COR-L47 (cell line): ENCODE data around the gene ADGRE3.
"Not testable (repeated sequence)": the region's sequence is repeated elsewhere in the genome, so short reads cannot be mapped to it uniquely, and the experiment has no call there.

Source experiments
- DNase-seq: peaks from one replicate; lab custom pipeline; 2025; lab: John Stamatoyannopoulos, UW

ADGRE3 gene

GRCh38 chr19:14661372-14661924, 13.2 kb downstream of the ADGRE3 start:
- no peak for DNase-seq

DNA sequence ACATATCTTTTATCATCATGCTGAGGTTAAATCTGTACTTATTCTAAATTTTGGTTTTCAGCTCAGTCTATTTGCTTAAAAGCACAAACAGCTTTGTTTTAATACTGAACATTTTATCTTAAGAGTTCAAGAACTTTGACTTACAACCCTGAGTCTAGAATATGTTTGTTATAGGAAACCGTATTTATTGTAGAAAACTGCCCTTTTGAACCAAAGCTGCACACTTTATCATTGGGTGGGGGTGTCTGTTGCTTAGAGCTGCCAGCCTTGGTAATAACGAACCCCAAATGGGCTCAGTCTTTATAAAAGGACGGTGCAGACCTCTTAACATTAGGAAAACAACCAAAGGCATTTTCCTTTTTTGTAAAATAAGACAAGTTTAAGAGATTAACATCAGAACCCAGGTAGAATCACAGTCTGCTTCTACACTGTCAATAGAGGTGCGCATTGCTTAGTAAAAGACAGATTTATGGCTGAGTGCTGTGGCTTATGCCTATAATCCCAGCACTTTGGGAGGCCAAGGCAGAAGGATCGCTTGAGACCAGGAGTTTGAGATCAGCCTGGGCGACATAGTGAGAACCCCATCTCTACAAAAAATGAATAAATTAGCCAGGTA, 14.7 kb downstream of the ADGRE3 start:
- no peak for DNase-seq

- DNase-seq: no peak
Observed at GRCh38 chr19:14655726-14656125, 18.9 kb downstream of the ADGRE3 start.

DNA sequence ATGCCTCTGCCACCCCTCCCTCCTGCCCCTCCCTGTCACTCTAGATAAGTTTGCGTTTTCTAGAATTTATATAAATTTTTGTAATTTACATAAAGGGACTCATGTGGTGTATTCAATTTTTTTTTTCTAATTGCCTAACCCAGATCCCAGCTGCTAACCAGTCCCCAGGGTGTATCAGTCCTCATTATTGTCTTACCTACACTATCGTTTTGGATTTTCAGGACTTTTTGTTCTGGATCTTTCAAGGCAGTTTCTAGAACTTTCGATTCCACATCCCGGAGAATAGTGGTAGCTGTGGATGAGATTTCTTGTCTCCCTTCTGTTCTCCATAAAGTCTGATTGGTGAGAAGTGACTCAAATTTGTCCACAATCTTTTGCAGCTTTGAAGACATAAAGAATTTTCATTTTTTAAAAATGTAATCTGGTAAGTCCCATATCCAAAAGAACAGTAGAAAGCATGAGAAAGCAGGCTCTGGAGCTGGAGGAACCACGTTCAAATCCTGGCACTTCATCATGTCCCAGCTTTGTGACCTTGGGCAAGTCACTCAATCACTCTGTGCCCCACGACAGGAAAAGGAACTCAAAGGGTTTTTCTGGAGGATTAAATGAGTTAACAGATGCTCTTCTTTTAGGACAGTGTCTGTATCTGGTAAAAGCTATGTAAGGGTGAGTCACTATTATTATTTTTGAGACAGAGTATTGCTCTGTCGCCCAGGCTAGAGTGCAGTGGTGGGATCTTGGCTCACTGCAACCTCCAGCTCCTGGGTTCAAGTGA, 19.7 kb downstream of the ADGRE3 start:
- DNase-seq: no peak

GRCh38 chr19:14650161-14650560, 24.5 kb downstream of the ADGRE3 start:
- DNase-seq: no peak

- DNase-seq: no peak
Observed at GRCh38 chr19:14649020-14649419, 25.6 kb downstream of the ADGRE3 start.

- DNase-seq: no peak
Observed at GRCh38 chr19:14648506-14648905, 26.1 kb downstream of the ADGRE3 start.

DNA sequence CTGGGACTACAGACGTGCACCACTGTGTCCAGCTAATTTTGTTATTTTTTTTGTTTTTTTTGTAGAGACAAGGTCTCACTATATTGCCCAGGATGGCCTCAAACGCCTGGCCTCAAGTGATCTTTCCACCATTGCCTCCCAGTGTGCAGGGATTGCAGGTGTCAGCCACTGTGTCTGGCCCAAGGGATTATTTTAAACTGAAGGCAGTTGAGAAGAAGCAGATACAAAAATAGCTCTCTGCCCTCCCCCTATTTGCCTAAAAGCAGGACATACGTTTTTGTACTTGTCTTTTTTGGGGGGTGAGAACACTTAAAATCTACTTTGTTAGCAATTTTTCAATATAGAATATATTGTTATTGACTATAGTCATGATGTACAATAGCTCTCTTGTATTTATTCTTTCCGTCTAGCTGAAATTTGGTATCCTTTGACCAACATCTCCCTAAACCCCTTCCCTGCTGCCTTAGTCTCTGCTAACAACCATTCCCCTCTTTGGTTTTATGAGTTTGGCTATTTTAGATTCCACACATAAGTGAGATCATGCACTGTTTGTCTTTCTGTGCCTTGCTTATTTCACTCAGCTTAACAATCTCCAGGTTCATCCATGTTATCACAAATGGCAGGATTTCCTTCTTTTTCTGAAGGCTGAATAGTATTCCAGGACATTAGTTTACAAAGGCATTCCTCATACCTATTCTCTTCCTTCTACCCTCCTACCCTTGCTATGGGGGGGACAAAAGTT, 34.9 kb downstream of the ADGRE3 start:
- no peak for DNase-seq

DNA sequence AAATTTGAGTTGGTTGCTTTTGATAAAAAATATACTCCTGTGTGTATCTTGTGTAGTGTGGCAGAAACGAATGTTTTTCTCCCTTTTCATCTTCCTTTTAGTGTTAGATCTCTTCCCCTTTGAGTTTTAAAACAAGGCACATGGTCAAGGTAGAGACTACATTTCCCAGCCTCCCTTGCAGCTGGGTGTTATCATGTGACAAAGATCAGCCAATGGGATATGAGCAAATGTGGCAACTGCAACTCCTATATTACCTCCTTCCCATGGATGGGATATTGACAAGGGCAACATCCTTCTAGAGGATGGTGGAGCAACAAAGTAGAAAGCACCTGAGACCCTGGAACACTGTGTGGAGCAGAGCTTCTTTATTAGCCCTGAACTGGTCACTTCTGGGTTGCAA, 42.4 kb downstream of the ADGRE3 start:
- no peak for DNase-seq

DNA sequence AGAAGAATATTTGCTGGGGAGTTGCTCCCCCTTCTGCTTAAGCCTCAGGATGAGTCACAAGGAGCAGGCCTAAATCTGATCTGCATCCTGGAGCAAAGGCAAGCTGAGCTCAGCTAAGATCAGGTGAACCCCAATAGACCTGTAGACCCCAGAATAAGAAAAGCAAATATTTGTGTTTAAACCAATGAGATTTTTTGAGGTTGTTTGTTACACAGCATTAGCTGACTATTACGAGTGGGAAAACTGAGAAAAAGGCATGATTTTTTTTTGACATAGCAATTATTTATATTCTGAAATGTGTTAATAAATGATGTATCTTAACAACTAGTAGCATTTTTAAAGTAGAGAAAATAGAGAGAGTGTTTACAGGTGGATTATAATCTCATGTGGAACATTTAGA, 45.1 kb downstream of the ADGRE3 start:
- DNase-seq: no peak

- DNase-seq: not testable (repeated sequence)
Observed at GRCh38 chr19:14624491-14624890, 50.2 kb downstream of the ADGRE3 start.

- no peak for DNase-seq
Observed at GRCh38 chr19:14619404-14619803, 55.2 kb downstream of the ADGRE3 start.

GRCh38 chr19:14616407-14616806, 58.2 kb downstream of the ADGRE3 start:
- no peak for DNase-seq

DNA sequence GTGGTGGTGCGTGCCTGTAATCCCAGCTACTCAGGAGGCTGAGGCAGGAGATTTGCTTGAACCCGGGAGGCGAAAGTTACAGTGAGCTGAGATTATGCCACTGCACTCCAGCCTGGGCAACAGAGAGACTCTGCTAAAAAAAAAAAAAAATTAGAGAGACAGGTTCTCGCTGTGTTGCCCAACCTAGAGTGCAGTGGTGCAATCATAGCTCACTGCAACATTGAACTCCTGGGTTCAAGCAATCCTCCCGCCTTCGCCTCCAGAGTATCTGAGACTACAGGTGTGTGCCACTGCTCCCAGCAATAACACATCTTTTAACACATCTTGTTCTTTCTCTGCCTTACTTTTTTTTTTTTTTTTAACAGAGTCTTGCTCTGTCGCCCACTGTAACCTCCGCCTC, 59.0 kb downstream of the ADGRE3 start:
- DNase-seq: no peak

DNA sequence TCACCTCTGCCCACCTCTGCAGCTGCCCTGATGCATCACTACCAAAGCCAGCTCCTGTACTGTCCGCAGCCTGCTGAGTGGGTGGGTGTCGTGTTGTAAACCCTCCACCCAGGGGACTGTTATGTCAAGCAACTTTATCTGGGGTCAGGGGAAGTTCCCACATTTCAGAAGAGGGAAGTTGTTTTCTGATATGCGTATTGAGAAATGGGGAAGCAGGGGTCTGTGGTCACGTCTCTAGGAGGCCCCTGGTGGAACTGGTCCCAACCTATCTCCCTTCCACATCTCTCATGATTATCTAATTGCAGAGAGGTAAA, 60.6 kb downstream of the ADGRE3 start:
- no peak for DNase-seq

DNA sequence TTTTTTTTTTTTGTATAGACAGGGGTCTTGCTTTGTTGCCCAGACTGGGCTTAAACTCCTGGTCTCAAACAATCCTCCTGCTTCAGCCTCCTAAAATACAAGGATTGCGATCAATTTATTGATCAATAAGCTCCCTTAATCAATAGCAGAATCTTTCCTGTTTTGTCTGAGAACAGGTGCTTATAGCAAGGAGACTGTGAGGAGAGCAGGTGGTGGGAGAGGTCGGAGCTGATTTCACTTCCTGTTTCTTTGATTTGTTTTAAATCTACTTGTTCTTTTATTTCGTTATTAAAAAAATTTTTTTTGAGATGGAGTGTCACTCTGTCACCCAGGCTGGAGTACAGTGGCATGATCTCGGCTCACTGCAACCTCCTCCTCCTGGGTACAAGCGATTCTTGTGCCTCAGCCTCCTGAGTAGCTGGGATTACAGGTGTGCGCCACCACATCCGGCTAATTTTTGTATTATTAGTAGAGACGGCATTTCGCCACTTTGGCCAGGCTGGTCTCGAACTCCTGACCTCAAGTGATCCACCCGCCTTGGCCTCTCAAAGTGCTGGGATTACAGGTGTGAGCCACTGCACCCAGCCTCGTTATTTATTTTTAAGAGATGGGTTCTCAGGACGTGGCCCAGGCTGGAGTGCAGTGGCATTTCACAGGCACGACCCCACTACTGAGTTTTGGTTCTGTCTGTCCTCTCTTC, 61.1 kb downstream of the ADGRE3 start:
- not testable (repeated sequence) for DNase-seq

DNA sequence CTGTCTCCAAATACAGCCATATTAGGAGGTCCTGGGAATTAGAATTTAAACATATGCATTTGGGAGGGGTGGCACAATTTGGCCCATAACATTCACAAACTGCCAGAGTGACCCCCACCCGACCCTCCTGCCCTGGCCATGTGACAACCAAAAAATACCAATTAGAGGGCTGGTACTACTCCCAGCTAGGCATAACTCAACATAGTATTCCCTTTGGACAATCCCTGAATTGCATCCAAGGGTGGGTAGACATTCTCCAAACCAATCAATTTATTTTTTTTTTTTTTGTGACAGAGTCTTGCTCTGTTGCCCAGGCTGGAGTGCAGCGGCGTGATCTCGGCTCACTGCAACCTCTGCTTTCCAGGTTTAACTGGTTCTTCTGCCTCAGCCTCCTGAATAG, 62.0 kb downstream of the ADGRE3 start:
- DNase-seq: no peak

- not testable (repeated sequence) for DNase-seq
Observed at GRCh38 chr19:14612242-14612641, 62.4 kb downstream of the ADGRE3 start.

- DNase-seq: no peak
Observed at GRCh38 chr19:14611051-14611450, 63.6 kb downstream of the ADGRE3 start.

GRCh38 chr19:14606627-14607026, 68.0 kb downstream of the ADGRE3 start:
- no peak for DNase-seq

DNA sequence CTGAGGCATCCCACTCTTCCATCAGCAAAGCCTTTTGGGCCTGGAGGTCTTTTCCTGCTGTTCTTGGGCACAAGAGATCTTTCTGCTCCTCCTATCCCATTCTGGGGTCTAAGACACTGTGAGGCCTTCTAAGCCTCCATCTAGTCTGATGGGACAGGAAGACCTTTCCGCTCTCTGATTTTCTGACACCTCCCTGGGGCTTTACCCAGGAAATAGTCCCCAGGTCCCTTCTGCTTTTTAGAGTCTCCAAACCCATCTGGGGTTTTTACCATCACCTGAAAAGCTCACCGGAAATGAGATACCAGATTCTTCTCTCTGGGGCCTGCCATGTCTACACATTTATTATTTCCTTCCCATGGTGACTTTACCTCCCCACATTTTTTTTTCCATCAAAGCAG, 70.7 kb downstream of the ADGRE3 start:
- no peak for DNase-seq

DNA sequence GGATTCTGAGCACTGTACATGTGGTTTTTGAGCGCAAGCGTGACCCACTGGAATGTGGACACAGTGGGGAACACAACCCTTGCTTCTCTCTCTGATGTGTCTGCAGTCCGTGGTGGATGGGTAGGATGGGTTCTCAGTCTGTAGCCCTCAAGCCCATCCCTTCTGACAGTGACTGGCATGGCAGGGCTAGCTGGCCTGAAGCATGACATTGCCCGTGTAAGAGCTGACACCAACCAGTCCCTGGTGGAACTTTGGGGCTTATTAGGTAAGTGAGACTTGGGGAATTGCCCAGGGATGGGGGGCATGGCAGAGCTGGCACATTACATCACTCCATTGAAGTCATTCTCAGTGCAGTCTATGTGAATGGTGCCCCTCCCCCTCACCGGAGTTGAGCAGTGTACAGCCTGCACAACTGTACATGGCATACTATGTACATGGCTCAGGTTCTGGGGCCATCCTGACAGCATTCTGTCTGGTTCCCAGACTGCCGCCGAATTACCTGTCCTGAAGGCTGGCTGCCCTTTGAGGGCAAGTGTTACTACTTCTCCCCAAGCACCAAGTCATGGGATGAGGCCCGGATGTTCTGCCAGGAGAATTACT, 75.0 kb downstream of the ADGRE3 start:
- no peak for DNase-seq
